K562 (cell line): Measurements from ENCODE around the gene CSNK1A1. TPM values are rescaled to one million over a fixed set of nuclear protein-coding genes. Genes with fewer than 3 reads are reported as not detected.

Experiments
- C11orf30 ChIP-seq: fragments of 450-650 bp; IDR thresholded peaks from 2 replicates; pipeline ENCODE4 v1.6.1; 2016; ENCODE audit warnings: low read depth, mild to moderate bottlenecking
- CBFA2T2 ChIP-seq: fragments of 450-650 bp; conservative IDR thresholded peaks from 2 replicates; pipeline ENCODE4 v1.6.1; 2017; ENCODE audit warnings: mild to moderate bottlenecking
- CEBPG ChIP-seq, 3 experiments: fragments of 200-800 bp in 1 of 3; sonication (Bioruptor generic) in 1 of 3; sonication (generic) in 1 of 3; formaldehyde crosslinking in 1 of 3; IDR thresholded peaks in 2 of 3; conservative IDR thresholded peaks in 1 of 3; 2 replicates each; pipeline versions ENCODE4 v1.6.1 to v1.8.0; 2016 to 2022; ENCODE audit warnings: missing compliant biosample characterization in 2 of 3, missing genetic modification characterization in 2 of 3, mild to moderate bottlenecking in 1 of 3, missing genetic modification reagents in 1 of 3
- CXXC5 ChIP-seq: fragments of 250-450 bp; sonication (Bioruptor Pico); IDR thresholded peaks from 2 replicates; pipeline ENCODE4 v1.8.0; 2022; ENCODE audit warnings: inconsistent platforms, mild to moderate bottlenecking, moderate library complexity
- DACH1 ChIP-seq: fragments of 450-650 bp; IDR thresholded peaks from 2 replicates; pipeline ENCODE4 v1.6.1; 2018; ENCODE audit not compliant: partially characterized antibody
- FOXA3 ChIP-seq, 2 experiments: fragments of 450-650 bp in 1 of 2; sonication (generic) in 1 of 2; formaldehyde crosslinking; IDR thresholded peaks in 1 of 2; conservative IDR thresholded peaks in 1 of 2; 2 replicates each; pipeline versions ENCODE4 v1.4.0 to v1.8.0; 2020 to 2022; ENCODE audit warnings: mild to moderate bottlenecking in 2 of 2, missing genetic modification reagents in 1 of 2
- GTF2A2 ChIP-seq: IDR thresholded peaks from 2 replicates; pipeline ENCODE4 v1.6.1; 2016; ENCODE audit warnings: mild to moderate bottlenecking, missing genetic modification characterization, missing compliant biosample characterization
- HDAC1 ChIP-seq, 2 experiments: fragments of 450-650 bp; IDR thresholded peaks; 2 replicates each; pipeline ENCODE4 v1.6.1; 2016 to 2017; ENCODE audit warnings: inconsistent platforms in 1 of 2, mild to moderate bottlenecking in 1 of 2, moderate library complexity in 1 of 2
- HMG20B ChIP-seq: fragments of 250-450 bp; sonication (Bioruptor Pico); IDR thresholded peaks from 2 replicates; pipeline ENCODE4 v1.5.0; 2021; ENCODE audit warnings: mild to moderate bottlenecking
- KLF16 ChIP-seq: IDR thresholded peaks from 2 replicates; pipeline ENCODE4 v1.6.1; 2016; ENCODE audit warnings: antibody characterized with exemption
- MED1 ChIP-seq: sonication (generic); formaldehyde crosslinking; IDR thresholded peaks from 2 replicates; pipeline ENCODE4 v1.8.1; 2023; ENCODE audit warnings: missing genetic modification reagents, borderline replicate concordance
- NR4A1 ChIP-seq, 2 experiments: fragments of 250-450 bp in 1 of 2; fragments of 450-650 bp in 1 of 2; sonication (Bioruptor Pico) in 1 of 2; IDR thresholded peaks; 2 replicates each; pipeline versions ENCODE4 v1.4.0 to v1.6.1; 2016 to 2020; ENCODE audit warnings: mild to moderate bottlenecking in 2 of 2, missing compliant biosample characterization in 1 of 2, missing genetic modification characterization in 1 of 2, moderate library complexity in 1 of 2
- SMC3 ChIP-seq: conservative IDR thresholded peaks from 2 replicates; pipeline ENCODE4 v1.6.1; 2011; ENCODE audit warnings: low read depth, low read length, improper control_type of control experiment; ENCODE audit not compliant: insufficient read depth
- ZNF184 ChIP-seq: sonication (generic); formaldehyde crosslinking; IDR thresholded peaks from 2 replicates; pipeline ENCODE4 v1.5.0; 2020; ENCODE audit warnings: missing genetic modification reagents
- polyA plus RNA-seq, 8 experiments: library from polyadenylated mRNA; depleted of rRNA in 4 of 8; stranded (reverse) in 5 of 8; unstranded in 3 of 8; fragments of >200 nt; fragmentation: Nextera tagmentation in 2 of 8; fragmentation: Illumina TruSeq in 1 of 8; extraction: Ambion mirVana in 2 of 8; extraction: Trizol in 1 of 8; gene quantifications; 2 replicates each; pipeline versions ENCODE4 v1.2.1 to v1.2.3, GENCODE V29; 2011 to 2014; ENCODE audit warnings: inconsistent platforms in 1 of 8, missing spikeins in 1 of 8
- total RNA-seq, 7 experiments: library from RNA; depleted of rRNA in 6 of 7; stranded (reverse); fragments of >200 nt in 6 of 7; fragmentation: Illumina TruSeq in 2 of 7; extraction: Trizol in 2 of 7; gene quantifications; 2 replicates each; pipeline versions ENCODE4 v1.2.1 to v1.2.3, GENCODE V29; 2011 to 2021; ENCODE audit warnings: low replicate concordance in 1 of 7
- TF ChIP-seq, protein P1 (sequence below): sonication (generic); formaldehyde crosslinking; IDR thresholded peaks from 2 replicates; pipeline ENCODE4 v1.8.0; 2022; ENCODE audit warnings: missing genetic modification reagents, mild to moderate bottlenecking, borderline replicate concordance
- TF ChIP-seq, protein P2 (sequence below): sonication (generic); formaldehyde crosslinking; IDR thresholded peaks from 2 replicates; pipeline ENCODE4 v1.8.1; 2023; ENCODE audit warnings: mild to moderate bottlenecking, missing genetic modification reagents
- TF ChIP-seq, protein P3 (sequence below): IDR thresholded peaks from 3 replicates; pipeline ENCODE4 v1.6.1; 2011; ENCODE audit warnings: borderline replicate concordance, mild to moderate bottlenecking, moderate library complexity; ENCODE audit not compliant: insufficient read length; ENCODE audit errors: extremely low read depth
- TF ChIP-seq, protein P4 (sequence below): sonication (generic); formaldehyde crosslinking; IDR thresholded peaks from 2 replicates; pipeline ENCODE4 v1.9.0; 2022; ENCODE audit warnings: mild to moderate bottlenecking, missing genetic modification reagents
- TF ChIP-seq, protein P5 (sequence below), 2 experiments: IDR thresholded peaks; 2 replicates each; pipeline ENCODE4 v1.6.1; 2012; ENCODE audit warnings: improper control_type of control experiment in 2 of 2, low read depth in 2 of 2, low read length in 2 of 2, borderline replicate concordance in 1 of 2

The CSNK1A1 gene
- total and polyA plus RNA-seq, 9 of the 15 experiments (the other 6 are each of a cell fraction or from before 2014, with no cell fraction given), result 49.1 to 196 (median 154) TPM

DNA sequence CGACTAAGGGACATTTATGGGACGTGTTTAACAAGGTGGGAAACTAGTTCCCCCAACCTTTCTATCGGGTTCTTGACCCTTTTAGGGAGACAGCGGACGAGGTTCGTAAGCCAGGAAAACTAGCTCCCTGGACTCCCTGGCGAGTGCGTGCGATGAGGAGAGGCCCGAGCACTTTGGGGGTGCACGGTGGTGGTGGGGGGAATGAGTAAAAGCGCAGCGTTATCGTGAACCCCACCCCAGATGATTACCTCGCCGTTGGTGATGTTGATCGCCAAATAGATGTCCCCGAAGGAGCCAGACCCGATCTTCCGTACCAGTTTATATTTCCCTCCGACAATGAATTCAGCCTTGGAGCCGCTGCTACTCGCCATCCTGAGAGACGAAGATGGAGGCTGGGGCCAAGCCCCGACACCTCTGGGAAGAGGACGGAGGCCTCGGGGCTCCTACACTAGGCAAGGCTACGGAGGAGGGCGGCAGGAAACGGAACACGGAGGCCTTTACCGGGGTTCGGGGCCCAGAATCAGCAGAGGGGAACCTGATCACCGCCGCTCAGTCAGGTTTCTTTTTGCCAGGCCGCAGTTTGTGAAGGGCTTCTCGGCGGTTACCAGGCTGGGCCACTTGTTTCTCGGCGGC, 529 bp downstream of the CSNK1A1 start (continued):
- TF ChIP-seq NR4A1 (CRISPR knock-in tag; IDR thresholded peaks at IDR 0.05), result no peak
- no peak for TF ChIP-seq NR4A1 (tag; IDR thresholded peaks at IDR 0.05)
- no peak for TF ChIP-seq DACH1
- TF ChIP-seq SMC3, result no peak
- TF ChIP-seq KLF16, result no peak
- no peak for TF ChIP-seq HMG20B (CRISPR knock-in tag)
- TF ChIP-seq HDAC1 (IDR thresholded peaks at IDR 0.05), result 0 out of 4 replicates have a peak, but pooled peaks of 1 of the 2 experiments have one; percentile 35
- TF ChIP-seq, protein P1, sequence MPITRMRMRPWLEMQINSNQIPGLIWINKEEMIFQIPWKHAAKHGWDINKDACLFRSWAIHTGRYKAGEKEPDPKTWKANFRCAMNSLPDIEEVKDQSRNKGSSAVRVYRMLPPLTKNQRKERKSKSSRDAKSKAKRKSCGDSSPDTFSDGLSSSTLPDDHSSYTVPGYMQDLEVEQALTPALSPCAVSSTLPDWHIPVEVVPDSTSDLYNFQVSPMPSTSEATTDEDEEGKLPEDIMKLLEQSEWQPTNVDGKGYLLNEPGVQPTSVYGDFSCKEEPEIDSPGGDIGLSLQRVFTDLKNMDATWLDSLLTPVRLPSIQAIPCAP (CRISPR knock-in tag), result no peak
- TF ChIP-seq MED1, result 0 out of 2 replicates have a peak, but pooled peaks have one; percentile 82
- no peak for TF ChIP-seq C11orf30
- TF ChIP-seq GTF2A2, result no peak
- TF ChIP-seq CXXC5 (CRISPR knock-in tag), result no peak
- TF ChIP-seq, protein P2, sequence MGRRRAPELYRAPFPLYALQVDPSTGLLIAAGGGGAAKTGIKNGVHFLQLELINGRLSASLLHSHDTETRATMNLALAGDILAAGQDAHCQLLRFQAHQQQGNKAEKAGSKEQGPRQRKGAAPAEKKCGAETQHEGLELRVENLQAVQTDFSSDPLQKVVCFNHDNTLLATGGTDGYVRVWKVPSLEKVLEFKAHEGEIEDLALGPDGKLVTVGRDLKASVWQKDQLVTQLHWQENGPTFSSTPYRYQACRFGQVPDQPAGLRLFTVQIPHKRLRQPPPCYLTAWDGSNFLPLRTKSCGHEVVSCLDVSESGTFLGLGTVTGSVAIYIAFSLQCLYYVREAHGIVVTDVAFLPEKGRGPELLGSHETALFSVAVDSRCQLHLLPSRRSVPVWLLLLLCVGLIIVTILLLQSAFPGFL, result no peak
- 0 out of 4 replicates have a peak, but pooled peaks of 1 of the 2 experiments have one; percentile 58 for TF ChIP-seq FOXA3 (CRISPR knock-in tag; conservative IDR thresholded peaks at IDR 0.05 in 1 of 2, IDR thresholded peaks at IDR 0.05 in 1 of 2)
- TF ChIP-seq CEBPG (CRISPR knock-in tag; IDR thresholded peaks at IDR 0.05), result peak; percentile 23; the same call in 1 of the 2 replicates
- TF ChIP-seq CEBPG (tag; conservative IDR thresholded peaks at IDR 0.05 in 1 of 2, IDR thresholded peaks at IDR 0.05 in 1 of 2), result no peak
- TF ChIP-seq, protein P3, sequence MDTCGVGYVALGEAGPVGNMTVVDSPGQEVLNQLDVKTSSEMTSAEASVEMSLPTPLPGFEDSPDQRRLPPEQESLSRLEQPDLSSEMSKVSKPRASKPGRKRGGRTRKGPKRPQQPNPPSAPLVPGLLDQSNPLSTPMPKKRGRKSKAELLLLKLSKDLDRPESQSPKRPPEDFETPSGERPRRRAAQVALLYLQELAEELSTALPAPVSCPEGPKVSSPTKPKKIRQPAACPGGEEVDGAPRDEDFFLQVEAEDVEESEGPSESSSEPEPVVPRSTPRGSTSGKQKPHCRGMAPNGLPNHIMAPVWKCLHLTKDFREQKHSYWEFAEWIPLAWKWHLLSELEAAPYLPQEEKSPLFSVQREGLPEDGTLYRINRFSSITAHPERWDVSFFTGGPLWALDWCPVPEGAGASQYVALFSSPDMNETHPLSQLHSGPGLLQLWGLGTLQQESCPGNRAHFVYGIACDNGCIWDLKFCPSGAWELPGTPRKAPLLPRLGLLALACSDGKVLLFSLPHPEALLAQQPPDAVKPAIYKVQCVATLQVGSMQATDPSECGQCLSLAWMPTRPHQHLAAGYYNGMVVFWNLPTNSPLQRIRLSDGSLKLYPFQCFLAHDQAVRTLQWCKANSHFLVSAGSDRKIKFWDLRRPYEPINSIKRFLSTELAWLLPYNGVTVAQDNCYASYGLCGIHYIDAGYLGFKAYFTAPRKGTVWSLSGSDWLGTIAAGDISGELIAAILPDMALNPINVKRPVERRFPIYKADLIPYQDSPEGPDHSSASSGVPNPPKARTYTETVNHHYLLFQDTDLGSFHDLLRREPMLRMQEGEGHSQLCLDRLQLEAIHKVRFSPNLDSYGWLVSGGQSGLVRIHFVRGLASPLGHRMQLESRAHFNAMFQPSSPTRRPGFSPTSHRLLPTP, result no peak
- TF ChIP-seq CBFA2T2, result no peak
- TF ChIP-seq, protein P4, sequence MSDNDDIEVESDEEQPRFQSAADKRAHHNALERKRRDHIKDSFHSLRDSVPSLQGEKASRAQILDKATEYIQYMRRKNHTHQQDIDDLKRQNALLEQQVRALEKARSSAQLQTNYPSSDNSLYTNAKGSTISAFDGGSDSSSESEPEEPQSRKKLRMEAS (CRISPR knock-in tag), result no peak
- TF ChIP-seq, protein P5, sequence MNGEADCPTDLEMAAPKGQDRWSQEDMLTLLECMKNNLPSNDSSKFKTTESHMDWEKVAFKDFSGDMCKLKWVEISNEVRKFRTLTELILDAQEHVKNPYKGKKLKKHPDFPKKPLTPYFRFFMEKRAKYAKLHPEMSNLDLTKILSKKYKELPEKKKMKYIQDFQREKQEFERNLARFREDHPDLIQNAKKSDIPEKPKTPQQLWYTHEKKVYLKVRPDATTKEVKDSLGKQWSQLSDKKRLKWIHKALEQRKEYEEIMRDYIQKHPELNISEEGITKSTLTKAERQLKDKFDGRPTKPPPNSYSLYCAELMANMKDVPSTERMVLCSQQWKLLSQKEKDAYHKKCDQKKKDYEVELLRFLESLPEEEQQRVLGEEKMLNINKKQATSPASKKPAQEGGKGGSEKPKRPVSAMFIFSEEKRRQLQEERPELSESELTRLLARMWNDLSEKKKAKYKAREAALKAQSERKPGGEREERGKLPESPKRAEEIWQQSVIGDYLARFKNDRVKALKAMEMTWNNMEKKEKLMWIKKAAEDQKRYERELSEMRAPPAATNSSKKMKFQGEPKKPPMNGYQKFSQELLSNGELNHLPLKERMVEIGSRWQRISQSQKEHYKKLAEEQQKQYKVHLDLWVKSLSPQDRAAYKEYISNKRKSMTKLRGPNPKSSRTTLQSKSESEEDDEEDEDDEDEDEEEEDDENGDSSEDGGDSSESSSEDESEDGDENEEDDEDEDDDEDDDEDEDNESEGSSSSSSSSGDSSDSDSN (IDR thresholded peaks at IDR 0.05; ENCODE audit: borderline replicate concordance in 1 of 2, low read depth in 2 of 2, low read length in 2 of 2), result peak in 1 of 2 experiments; percentile 11; a peak in 1 of 4 replicates
- TF ChIP-seq ZNF184 (CRISPR knock-in tag), result no peak
